ENCODE results near the gene ZNF575.

Gene ZNF575

DNA sequence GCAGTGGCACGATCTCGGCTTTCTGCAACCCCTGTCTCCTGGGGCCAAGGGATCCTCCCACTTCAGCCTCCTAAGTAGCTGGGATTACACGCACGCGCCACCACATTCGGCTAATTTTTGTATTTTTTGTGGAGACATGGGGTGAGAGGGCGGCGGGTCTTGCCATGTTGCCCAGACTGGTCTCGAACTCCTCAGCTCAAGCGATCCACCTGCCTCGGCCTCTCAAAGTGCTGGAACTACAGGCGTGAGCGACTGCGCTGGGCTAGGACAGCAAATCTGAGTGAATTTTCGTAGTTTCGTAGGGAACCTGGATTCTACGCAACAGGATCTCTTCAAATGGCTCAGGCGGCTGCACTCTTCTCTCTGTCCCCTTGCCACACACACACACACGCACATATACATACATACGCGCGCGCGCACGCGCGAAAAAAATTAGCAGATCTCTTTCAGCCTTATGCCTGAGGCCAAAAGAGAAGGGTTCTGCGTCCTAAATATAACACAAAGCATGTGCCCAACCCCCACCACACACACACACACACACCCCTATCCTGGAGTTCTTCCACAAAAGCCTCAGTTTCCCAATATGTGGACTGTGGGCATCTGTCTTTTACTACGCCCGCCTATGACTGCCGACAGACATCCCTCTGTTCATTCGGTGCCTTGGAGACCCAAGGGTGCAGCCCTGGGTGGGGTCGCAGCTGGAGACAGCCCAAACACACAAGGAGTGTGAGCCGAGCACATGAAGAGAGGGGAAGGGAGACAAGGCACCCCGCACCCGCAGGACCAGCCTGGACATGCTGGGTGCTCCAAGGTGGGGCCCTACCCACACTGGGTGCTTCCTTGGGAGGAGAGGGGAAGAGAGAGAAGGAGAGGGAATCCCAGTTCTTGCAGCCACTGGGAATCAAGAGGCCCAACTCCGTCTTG is 43.2 kb downstream of the ZNF575 start (continued):
- TF ChIP-seq, protein P1, sequence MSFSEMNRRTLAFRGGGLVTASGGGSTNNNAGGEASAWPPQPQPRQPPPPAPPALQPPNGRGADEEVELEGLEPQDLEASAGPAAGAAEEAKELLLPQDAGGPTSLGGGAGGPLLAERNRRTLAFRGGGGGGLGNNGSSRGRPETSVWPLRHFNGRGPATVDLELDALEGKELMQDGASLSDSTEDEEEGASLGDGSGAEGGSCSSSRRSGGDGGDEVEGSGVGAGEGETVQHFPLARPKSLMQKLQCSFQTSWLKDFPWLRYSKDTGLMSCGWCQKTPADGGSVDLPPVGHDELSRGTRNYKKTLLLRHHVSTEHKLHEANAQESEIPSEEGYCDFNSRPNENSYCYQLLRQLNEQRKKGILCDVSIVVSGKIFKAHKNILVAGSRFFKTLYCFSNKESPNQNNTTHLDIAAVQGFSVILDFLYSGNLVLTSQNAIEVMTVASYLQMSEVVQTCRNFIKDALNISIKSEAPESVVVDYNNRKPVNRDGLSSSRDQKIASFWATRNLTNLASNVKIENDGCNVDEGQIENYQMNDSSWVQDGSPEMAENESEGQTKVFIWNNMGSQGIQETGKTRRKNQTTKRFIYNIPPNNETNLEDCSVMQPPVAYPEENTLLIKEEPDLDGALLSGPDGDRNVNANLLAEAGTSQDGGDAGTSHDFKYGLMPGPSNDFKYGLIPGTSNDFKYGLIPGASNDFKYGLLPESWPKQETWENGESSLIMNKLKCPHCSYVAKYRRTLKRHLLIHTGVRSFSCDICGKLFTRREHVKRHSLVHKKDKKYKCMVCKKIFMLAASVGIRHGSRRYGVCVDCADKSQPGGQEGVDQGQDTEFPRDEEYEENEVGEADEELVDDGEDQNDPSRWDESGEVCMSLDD (tag by site-specific recombination; IDR thresholded peaks at IDR 0.05), result 0 out of 2 replicates have a peak, but pooled peaks have one; percentile 28
- TF ChIP-seq KLF16 (tag by site-specific recombination; IDR thresholded peaks at IDR 0.05), result 0 out of 2 replicates have a peak, but pooled peaks have one; percentile 12

DNA sequence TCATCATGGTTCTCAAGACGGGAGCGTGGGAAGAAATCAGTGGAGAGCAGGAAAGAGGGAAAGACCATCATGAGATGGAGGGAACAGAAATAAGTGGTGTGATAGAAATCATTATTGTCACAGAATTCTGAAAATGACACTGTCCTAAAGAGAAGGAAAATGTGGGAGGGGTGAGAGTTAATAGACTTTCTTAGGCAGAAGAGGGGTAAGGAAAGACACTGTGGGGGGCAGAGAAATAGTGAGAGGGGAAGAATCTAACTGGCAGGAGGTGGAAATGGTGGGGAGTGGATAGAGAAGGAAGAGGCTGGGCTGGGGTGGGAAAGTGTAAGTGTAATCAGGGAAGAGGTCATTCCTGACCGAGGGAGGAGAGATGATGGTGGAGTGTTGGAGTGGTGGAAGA is 45.8 kb downstream of the ZNF575 start:
- H3K36me3 ChIP-seq (ENCODE audit: control insufficient read depth in 2 of 2, insufficient read depth in 1 of 2, low read length in 2 of 2), result peaks cover under 1 to 6% of the 10 kb centered on the region in 2 experiments; a peak in 2 of 3 replicates
- no peaks in the 10 kb centered on the region for H3K9me3 ChIP-seq (ENCODE audit: control insufficient read depth, insufficient read depth, low read depth, low read length)
- ChIA-PET POLR2A (interaction anchor here (1.9 kb wide), 1 partner anchor 17 kb away, joined by 7 read pairs; the partner anchor contains the start of genes IRGQ and ZNF576), CTCF (interaction anchor here (4.2 kb wide), 1 partner anchor 16 kb away, joined by 22 read pairs; the partner anchor contains the start of gene IRGQ)
- peaks cover 12% of the 10 kb centered on the region for H3K4me1 ChIP-seq (ENCODE audit: control insufficient read depth, insufficient read depth, low read length)
- TF ChIP-seq, protein P2, sequence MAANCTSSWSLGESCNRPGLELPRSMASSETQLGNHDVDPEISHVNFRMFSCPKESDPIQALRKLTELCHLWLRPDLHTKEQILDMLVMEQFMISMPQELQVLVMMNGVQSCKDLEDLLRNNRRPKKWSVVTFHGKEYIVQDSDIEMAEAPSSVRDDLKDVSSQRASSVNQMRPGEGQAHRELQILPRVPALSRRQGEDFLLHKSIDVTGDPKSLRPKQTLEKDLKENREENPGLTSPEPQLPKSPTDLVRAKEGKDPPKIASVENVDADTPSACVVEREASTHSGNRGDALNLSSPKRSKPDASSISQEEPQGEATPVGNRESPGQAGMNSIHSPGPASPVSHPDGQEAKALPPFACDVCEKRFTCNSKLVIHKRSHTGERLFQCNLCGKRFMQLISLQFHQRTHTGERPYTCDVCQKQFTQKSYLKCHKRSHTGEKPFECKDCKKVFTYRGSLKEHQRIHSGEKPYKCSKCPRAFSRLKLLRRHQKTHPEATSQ (tag by site-specific recombination; IDR thresholded peaks at IDR 0.05), result no peak
- TF ChIP-seq ZNF677 (tag by site-specific recombination; IDR thresholded peaks at IDR 0.05) (no peak), KLF8 (tag by site-specific recombination; IDR thresholded peaks at IDR 0.05) (no peak), GLIS1 (tag by site-specific recombination; IDR thresholded peaks at IDR 0.05) (0 out of 2 replicates have a peak, but pooled peaks have one; percentile 27), ZNF610 (tag by site-specific recombination; IDR thresholded peaks at IDR 0.05; ENCODE audit: borderline replicate concordance) (no peak), EGR2 (tag by site-specific recombination; IDR thresholded peaks at IDR 0.05; ENCODE audit: low read depth) (no peak), ZNF561 (tag by site-specific recombination; IDR thresholded peaks at IDR 0.05; ENCODE audit: borderline replicate concordance) (no peak), MYNN (tag by site-specific recombination; IDR thresholded peaks at IDR 0.05; ENCODE audit: borderline replicate concordance) (no peak), ZNF174 (tag by site-specific recombination; IDR thresholded peaks at IDR 0.05) (no peak), BCL11B (tag by site-specific recombination; IDR thresholded peaks at IDR 0.05; ENCODE audit: low read depth) (no peak), ZNF366 (tag by site-specific recombination; conservative IDR thresholded peaks at IDR 0.05) (peak; percentile 66), PRDM1 (tag by site-specific recombination; IDR thresholded peaks at IDR 0.05) (peak; percentile 61), HOXD13 (CRISPR knock-in tag; IDR thresholded peaks at IDR 0.05; ENCODE audit: borderline replicate concordance) (no peak), ZXDB (tag by site-specific recombination; IDR thresholded peaks at IDR 0.05) (no peak), ZNF202 (tag by site-specific recombination; IDR thresholded peaks at IDR 0.05; ENCODE audit: borderline replicate concordance) (no peak), ZNF112 (tag by site-specific recombination; IDR thresholded peaks at IDR 0.05) (no peak)
- TF ChIP-seq, protein P3, sequence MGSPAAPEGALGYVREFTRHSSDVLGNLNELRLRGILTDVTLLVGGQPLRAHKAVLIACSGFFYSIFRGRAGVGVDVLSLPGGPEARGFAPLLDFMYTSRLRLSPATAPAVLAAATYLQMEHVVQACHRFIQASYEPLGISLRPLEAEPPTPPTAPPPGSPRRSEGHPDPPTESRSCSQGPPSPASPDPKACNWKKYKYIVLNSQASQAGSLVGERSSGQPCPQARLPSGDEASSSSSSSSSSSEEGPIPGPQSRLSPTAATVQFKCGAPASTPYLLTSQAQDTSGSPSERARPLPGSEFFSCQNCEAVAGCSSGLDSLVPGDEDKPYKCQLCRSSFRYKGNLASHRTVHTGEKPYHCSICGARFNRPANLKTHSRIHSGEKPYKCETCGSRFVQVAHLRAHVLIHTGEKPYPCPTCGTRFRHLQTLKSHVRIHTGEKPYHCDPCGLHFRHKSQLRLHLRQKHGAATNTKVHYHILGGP (tag by site-specific recombination; IDR thresholded peaks at IDR 0.05), result no peak
- TF ChIP-seq, protein P4, sequence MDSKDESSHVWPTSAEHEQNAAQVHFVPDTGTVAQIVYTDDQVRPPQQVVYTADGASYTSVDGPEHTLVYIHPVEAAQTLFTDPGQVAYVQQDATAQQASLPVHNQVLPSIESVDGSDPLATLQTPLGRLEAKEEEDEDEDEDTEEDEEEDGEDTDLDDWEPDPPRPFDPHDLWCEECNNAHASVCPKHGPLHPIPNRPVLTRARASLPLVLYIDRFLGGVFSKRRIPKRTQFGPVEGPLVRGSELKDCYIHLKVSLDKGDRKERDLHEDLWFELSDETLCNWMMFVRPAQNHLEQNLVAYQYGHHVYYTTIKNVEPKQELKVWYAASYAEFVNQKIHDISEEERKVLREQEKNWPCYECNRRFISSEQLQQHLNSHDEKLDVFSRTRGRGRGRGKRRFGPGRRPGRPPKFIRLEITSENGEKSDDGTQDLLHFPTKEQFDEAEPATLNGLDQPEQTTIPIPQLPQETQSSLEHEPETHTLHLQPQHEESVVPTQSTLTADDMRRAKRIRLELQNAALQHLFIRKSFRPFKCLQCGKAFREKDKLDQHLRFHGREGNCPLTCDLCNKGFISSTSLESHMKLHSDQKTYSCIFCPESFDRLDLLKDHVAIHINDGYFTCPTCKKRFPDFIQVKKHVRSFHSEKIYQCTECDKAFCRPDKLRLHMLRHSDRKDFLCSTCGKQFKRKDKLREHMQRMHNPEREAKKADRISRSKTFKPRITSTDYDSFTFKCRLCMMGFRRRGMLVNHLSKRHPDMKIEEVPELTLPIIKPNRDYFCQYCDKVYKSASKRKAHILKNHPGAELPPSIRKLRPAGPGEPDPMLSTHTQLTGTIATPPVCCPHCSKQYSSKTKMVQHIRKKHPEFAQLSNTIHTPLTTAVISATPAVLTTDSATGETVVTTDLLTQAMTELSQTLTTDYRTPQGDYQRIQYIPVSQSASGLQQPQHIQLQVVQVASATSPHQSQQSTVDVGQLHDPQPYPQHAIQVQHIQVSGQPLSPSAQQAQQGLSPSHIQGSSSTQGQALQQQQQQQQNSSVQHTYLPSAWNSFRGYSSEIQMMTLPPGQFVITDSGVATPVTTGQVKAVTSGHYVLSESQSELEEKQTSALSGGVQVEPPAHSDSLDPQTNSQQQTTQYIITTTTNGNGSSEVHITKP (tag by site-specific recombination; IDR thresholded peaks at IDR 0.05), result peak; percentile 87
- TF ChIP-seq, protein P5, sequence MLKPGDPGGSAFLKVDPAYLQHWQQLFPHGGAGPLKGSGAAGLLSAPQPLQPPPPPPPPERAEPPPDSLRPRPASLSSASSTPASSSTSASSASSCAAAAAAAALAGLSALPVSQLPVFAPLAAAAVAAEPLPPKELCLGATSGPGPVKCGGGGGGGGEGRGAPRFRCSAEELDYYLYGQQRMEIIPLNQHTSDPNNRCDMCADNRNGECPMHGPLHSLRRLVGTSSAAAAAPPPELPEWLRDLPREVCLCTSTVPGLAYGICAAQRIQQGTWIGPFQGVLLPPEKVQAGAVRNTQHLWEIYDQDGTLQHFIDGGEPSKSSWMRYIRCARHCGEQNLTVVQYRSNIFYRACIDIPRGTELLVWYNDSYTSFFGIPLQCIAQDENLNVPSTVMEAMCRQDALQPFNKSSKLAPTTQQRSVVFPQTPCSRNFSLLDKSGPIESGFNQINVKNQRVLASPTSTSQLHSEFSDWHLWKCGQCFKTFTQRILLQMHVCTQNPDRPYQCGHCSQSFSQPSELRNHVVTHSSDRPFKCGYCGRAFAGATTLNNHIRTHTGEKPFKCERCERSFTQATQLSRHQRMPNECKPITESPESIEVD (tag by site-specific recombination; IDR thresholded peaks at IDR 0.05), result no peak
- H3K4me3 ChIP-seq (ENCODE audit: low read depth, low read length), result no peak overlapping the region
- no peak overlapping the region for H3K27ac ChIP-seq (ENCODE audit: extremely low read depth, low read depth, low read length)

Data from HEK293 (cell line).